D721Med (cell line): Measurements from ENCODE around the gene LMBR1.

Experiments
- DNase-seq: peaks from one replicate; pipeline ENCODE4 v3.0.0; 2011; ENCODE audit warnings: low spot score; ENCODE audit not compliant: insufficient read length
- FAIRE-seq: peaks from 2 replicates; lab custom pipeline; 2011; peaks lifted over from hg19 to GRCh38; lab: Jason Lieb, UNC
- CTCF ChIP-seq: IDR thresholded peaks from 2 replicates; pipeline ENCODE4 v1.5.1; 2012; ENCODE audit warnings: mild to moderate bottlenecking, control low read depth; ENCODE audit not compliant: insufficient read depth; ENCODE audit errors: missing control alignments

LMBR1 gene

GRCh38 chr7:156665101-156665500 is 227.9 kb downstream of the LMBR1 start:
- FAIRE-seq (no peak), DNase-seq (no peak)
- no peak for TF ChIP-seq CTCF

- TF ChIP-seq CTCF = no peak
- no peak for FAIRE-seq
- DNase-seq = no peak
These were observed 230.7 kb downstream of the LMBR1 start for GRCh38 chr7:156662277-156662676.

- no peak for TF ChIP-seq CTCF
- DNase-seq = no peak
- no peak for FAIRE-seq
These were observed 231.3 kb downstream of the LMBR1 start for GRCh38 chr7:156661637-156662036.

GRCh38 chr7:156659961-156660360 is 233.0 kb downstream of the LMBR1 start:
- no peak for TF ChIP-seq CTCF
- DNase-seq (no peak), FAIRE-seq (no peak)

- no peak for FAIRE-seq
- DNase-seq = no peak
- TF ChIP-seq CTCF = no peak
These were observed 233.8 kb downstream of the LMBR1 start for GRCh38 chr7:156659203-156659602.

- DNase-seq (no peak), FAIRE-seq (no peak)
- TF ChIP-seq CTCF = no peak
These were observed 235.3 kb downstream of the LMBR1 start for GRCh38 chr7:156657681-156658080.

GRCh38 chr7:156656598-156656997 is 236.4 kb downstream of the LMBR1 start:
- DNase-seq (no peak), FAIRE-seq (no peak)
- no peak for TF ChIP-seq CTCF
